Heart left ventricle (tissue), 13 donors: ENCODE measurements around the gene SH2D4B.

Experiments used
- POLR2A ChIP-seq, 2 donors: fragments of 450-650 bp; IDR thresholded peaks; one replicate each; pipeline ENCODE4 v1.6.1; 2017; ENCODE audit warnings: antibody characterized with exemption in 2 of 2, mild to moderate bottlenecking in 2 of 2, moderate library complexity in 2 of 2
- TF ChIP-seq, protein P1 (sequence below), 12 donors: fragments of 200-600 bp; sonication (generic) in 4 of 12; IDR thresholded peaks; one replicate each; pipeline versions ENCODE4 v1.5.0 to v1.8.0; 2018 to 2022; ENCODE audit warnings: antibody characterized with exemption in 12 of 12, mild to moderate bottlenecking in 5 of 12
- donor health status: ischemic (EF 13 %, LVEDD 7.1; RV severe dilation, severe dysfunction).
- donor health status: DM: no; HTN: yes; CAD: no.
- donor health status: DM: no; HTN: no; CAD: no.
- donor health status: ischemic (EF 25% LVEDD 6.9; RV normal size, moderate dysfunction).
- donor health status: ischemic (EF 25% LVEDD 5.7; RV mildly dilated, moderate dysfunction).
- donor health status: ischemic (EF 35%, LVEDD 5.7; RV mildly dilated, moderate dysfunction).
- donor health status: nonischemic (EF 11% LVEDD 7.7; RV severe dilation, severe dysfunction).
- donor health status: DM: yes; HTN: yes; CAD: no.
- donor health status: PGD.
- donor health status: ischemic (EF 29% LVEDD 5.4; RV normal size, mild dysfunction).
- donor health status: nonischemic (EF 23%, LVEDD 6.1; RV moderate dilation, normal function).

GRCh38 chr10:80590585-80591125, 53.0 kb downstream of the SH2D4B start:
- TF ChIP-seq POLR2A (IDR thresholded peaks at IDR 0.05) = no peak
- TF ChIP-seq, protein P1, sequence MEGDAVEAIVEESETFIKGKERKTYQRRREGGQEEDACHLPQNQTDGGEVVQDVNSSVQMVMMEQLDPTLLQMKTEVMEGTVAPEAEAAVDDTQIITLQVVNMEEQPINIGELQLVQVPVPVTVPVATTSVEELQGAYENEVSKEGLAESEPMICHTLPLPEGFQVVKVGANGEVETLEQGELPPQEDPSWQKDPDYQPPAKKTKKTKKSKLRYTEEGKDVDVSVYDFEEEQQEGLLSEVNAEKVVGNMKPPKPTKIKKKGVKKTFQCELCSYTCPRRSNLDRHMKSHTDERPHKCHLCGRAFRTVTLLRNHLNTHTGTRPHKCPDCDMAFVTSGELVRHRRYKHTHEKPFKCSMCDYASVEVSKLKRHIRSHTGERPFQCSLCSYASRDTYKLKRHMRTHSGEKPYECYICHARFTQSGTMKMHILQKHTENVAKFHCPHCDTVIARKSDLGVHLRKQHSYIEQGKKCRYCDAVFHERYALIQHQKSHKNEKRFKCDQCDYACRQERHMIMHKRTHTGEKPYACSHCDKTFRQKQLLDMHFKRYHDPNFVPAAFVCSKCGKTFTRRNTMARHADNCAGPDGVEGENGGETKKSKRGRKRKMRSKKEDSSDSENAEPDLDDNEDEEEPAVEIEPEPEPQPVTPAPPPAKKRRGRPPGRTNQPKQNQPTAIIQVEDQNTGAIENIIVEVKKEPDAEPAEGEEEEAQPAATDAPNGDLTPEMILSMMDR (IDR thresholded peaks at IDR 0.05) = no peak
